Liver (tissue), 9 donors: ENCODE results near the gene CCNY. TPM values are rescaled to one million over a fixed set of nuclear protein-coding genes. Genes with fewer than 3 reads are reported as not detected.

ENCODE experiments used
- DNase-seq: peaks from one replicate; pipeline ENCODE4 v3.0.0-alpha.2; 2017; ENCODE audit warnings: low spot score
- H3K27ac ChIP-seq, 2 donors: one replicate each; pipeline ENCODE4 v1.7.0; 2013; ENCODE audit warnings: inconsistent platforms in 2 of 2, low read length in 2 of 2, control low read depth in 1 of 2, low read depth in 1 of 2, mild to moderate bottlenecking in 1 of 2
- H3K27me3 ChIP-seq, 4 donors: one replicate each; pipeline versions ENCODE4 v1.6.1 to v1.7.0; 2013; ENCODE audit warnings: low read length in 3 of 4, inconsistent platforms in 1 of 4, mild to moderate bottlenecking in 1 of 4, moderate library complexity in 1 of 4; ENCODE audit not compliant: control insufficient read depth in 4 of 4, insufficient read depth in 4 of 4
- H3K36me3 ChIP-seq, 4 donors: one replicate each; pipeline versions ENCODE4 v1.6.1 to v1.7.0; 2013; ENCODE audit warnings: low read length in 3 of 4, mild to moderate bottlenecking in 3 of 4, low read depth in 1 of 4, moderate library complexity in 1 of 4; ENCODE audit not compliant: control insufficient read depth in 4 of 4, insufficient read depth in 3 of 4
- H3K4me1 ChIP-seq, 4 donors: one replicate each; pipeline versions ENCODE4 v1.6.1 to v1.7.0; 2013; ENCODE audit warnings: low read length in 3 of 4, mild to moderate bottlenecking in 3 of 4, moderate library complexity in 1 of 4; ENCODE audit not compliant: control insufficient read depth in 4 of 4, insufficient read depth in 4 of 4
- H3K4me3 ChIP-seq, 3 donors: one replicate each; pipeline versions ENCODE4 v1.6.1 to v1.7.0; 2013; ENCODE audit warnings: low read length in 3 of 3, control low read depth in 1 of 3, low read depth in 1 of 3, mild to moderate bottlenecking in 1 of 3
- H3K9ac ChIP-seq, 2 donors: one replicate each; pipeline ENCODE4 v1.7.0; 2013; ENCODE audit warnings: low read length in 2 of 2, mild to moderate bottlenecking in 2 of 2, moderate library complexity in 2 of 2, control low read depth in 1 of 2, low read depth in 1 of 2
- H3K9me3 ChIP-seq, 4 donors: one replicate each; pipeline versions ENCODE4 v1.6.1 to v1.7.0; 2013; ENCODE audit warnings: low read length in 3 of 4; ENCODE audit not compliant: control insufficient read depth in 4 of 4
- CTCF ChIP-seq: fragments of 150-350 bp; IDR thresholded peaks from 2 replicates; pipeline ENCODE4 v1.5.1; 2017; ENCODE audit warnings: improper control_type of control experiment, low read depth, low read length; ENCODE audit not compliant: missing input control
- EGR1 ChIP-seq, 2 donors: IDR thresholded peaks; 2 replicates each; pipeline ENCODE4 v1.6.1; 2016 to 2018; ENCODE audit warnings: antibody characterized with exemption in 2 of 2, low read depth in 2 of 2
- FOXA1 ChIP-seq: IDR thresholded peaks from 2 replicates; pipeline ENCODE4 v1.6.1; 2016; ENCODE audit warnings: antibody characterized with exemption
- FOXA2 ChIP-seq: IDR thresholded peaks from 2 replicates; pipeline ENCODE4 v1.6.1; 2016; ENCODE audit warnings: antibody characterized with exemption
- GABPA ChIP-seq, 2 donors: IDR thresholded peaks in 1 of 2; conservative IDR thresholded peaks in 1 of 2; 2 replicates each; pipeline ENCODE4 v1.6.1; 2016; ENCODE audit warnings: antibody characterized with exemption in 2 of 2, mild to moderate bottlenecking in 1 of 2, moderate library complexity in 1 of 2
- HNF4A ChIP-seq, 2 donors: conservative IDR thresholded peaks; 2 replicates each; pipeline ENCODE4 v1.6.1; 2016; ENCODE audit warnings: antibody characterized with exemption in 2 of 2, mild to moderate bottlenecking in 2 of 2
- JUND ChIP-seq, 2 donors: IDR thresholded peaks; 2 replicates each; pipeline ENCODE4 v1.6.1; 2016; ENCODE audit warnings: antibody characterized with exemption in 2 of 2
- NR2F2 ChIP-seq: IDR thresholded peaks from 2 replicates; pipeline ENCODE4 v1.6.1; 2016; ENCODE audit warnings: antibody characterized with exemption
- RAD21 ChIP-seq, 2 donors: IDR thresholded peaks; 2 replicates each; pipeline ENCODE4 v1.6.1; 2016; ENCODE audit warnings: antibody characterized with exemption in 2 of 2, mild to moderate bottlenecking in 2 of 2
- REST ChIP-seq: IDR thresholded peaks from 2 replicates; pipeline ENCODE4 v1.6.1; 2016; ENCODE audit warnings: antibody characterized with exemption, mild to moderate bottlenecking
- SP1 ChIP-seq: IDR thresholded peaks from 2 replicates; pipeline ENCODE4 v1.6.1; 2018; ENCODE audit warnings: antibody characterized with exemption, mild to moderate bottlenecking
- YY1 ChIP-seq: IDR thresholded peaks from 2 replicates; pipeline ENCODE4 v1.6.1; 2016; ENCODE audit warnings: antibody characterized with exemption, mild to moderate bottlenecking
- ZBTB33 ChIP-seq: IDR thresholded peaks from 2 replicates; pipeline ENCODE4 v1.6.1; 2016; ENCODE audit warnings: antibody characterized with exemption
- WGBS: extraction: QIAGEN DNeasy Blood & Tissue Kit; methylation state at CpG from one replicate; pipeline ENCODE4 v1.1.7; 2013; 5-methylcytosine and 5-hydroxymethylcytosine counted together
- polyA plus RNA-seq, 2 donors: library from polyadenylated mRNA; stranded (reverse) in 1 of 2; unstranded in 1 of 2; fragments of 200-250 nt in 1 of 2; fragments of >200 nt in 1 of 2; fragmentation: Nextera tagmentation in 1 of 2; extraction: Ambion mirVana in 1 of 2; gene quantifications; one replicate each; pipeline versions ENCODE4 v1.2.1 to v1.2.3, GENCODE V29; 2013 to 2015
- total RNA-seq, 2 donors: library from RNA; depleted of rRNA; stranded (reverse); fragments of >200 nt; gene quantifications; one replicate each; pipeline ENCODE4 v1.2.3, GENCODE V29; 2014
- donor health status: healthy.
- donor health status: healthy.
- donor health status: healthy.
- donor health status: healthy.
- donor health status: healthy.

The CCNY gene
- total and polyA plus RNA-seq, 4 donors, result 17.6 to 38.4 (median 21.8) TPM

- Histone ChIP-seq H3K9ac (no peak overlapping the region), H3K4me1 (peaks cover 2 to 14% (median 10%) of the 10 kb centered on the region in 4 donors), H3K9me3 (no peaks in the 10 kb centered on the region), H3K36me3 (peaks cover 0 to 2% (median under 1%) of the 10 kb centered on the region in 4 donors), H3K27ac (no peak overlapping the region), H3K4me3 (no peak overlapping the region), H3K27me3 (no peaks in the 10 kb centered on the region)
- TF ChIP-seq CTCF (no peak), YY1 (no peak), HNF4A (conservative IDR thresholded peaks at IDR 0.05) (no peak), REST (no peak)
- WGBS, result 94% methylated on average over 3 of the region's 3 CpGs
- no peak for DNase-seq
Measured at GRCh38 chr10:35497909-35498308, 161.6 kb downstream of the CCNY start.

- no peak for DNase-seq
- TF ChIP-seq EGR1 (IDR thresholded peaks at IDR 0.05; ENCODE audit: low read depth in 2 of 2) (no peak), JUND (IDR thresholded peaks at IDR 0.05) (no peak)
- WGBS, result 96% methylated on average over 5 of the region's 5 CpGs
- peaks cover 2 to 14% (median 10%) of the 10 kb centered on the region in 4 donors for H3K4me1 ChIP-seq
- no peak overlapping the region for H3K4me3 ChIP-seq
- no peak overlapping the region for H3K9ac ChIP-seq
- no peaks in the 10 kb centered on the region for H3K27me3 ChIP-seq
- H3K9me3 ChIP-seq, result no peaks in the 10 kb centered on the region
- H3K36me3 ChIP-seq, result peaks cover 0 to 2% (median under 1%) of the 10 kb centered on the region in 4 donors
- H3K27ac ChIP-seq, result no peak overlapping the region
Measured at GRCh38 chr10:35498693-35499092, 162.4 kb downstream of the CCNY start.

- no peak for DNase-seq
- 98% methylated on average over 2 of the region's 2 CpGs for WGBS
Measured at GRCh38 chr10:35501923-35502322, 165.6 kb downstream of the CCNY start.

GRCh38 chr10:35502692-35503091 lies 166.4 kb downstream of the CCNY start:
- Histone ChIP-seq H3K9ac (no peak overlapping the region), H3K9me3 (no peaks in the 10 kb centered on the region), H3K27me3 (no peaks in the 10 kb centered on the region), H3K36me3 (peaks cover 0 to 2% (median under 1%) of the 10 kb centered on the region in 4 donors), H3K4me3 (no peak overlapping the region), H3K4me1 (peaks cover 2 to 9% (median 4%) of the 10 kb centered on the region in 4 donors), H3K27ac (no peak overlapping the region)
- DNase-seq, result no peak
- WGBS, result 95% methylated on average over 4 of the region's 4 CpGs
- no peak for TF ChIP-seq YY1
- no peak for TF ChIP-seq ZBTB33
- no peak for TF ChIP-seq GABPA (IDR thresholded peaks at IDR 0.05 in 1 of 2, conservative IDR thresholded peaks at IDR 0.05 in 1 of 2)
- no peak for TF ChIP-seq CTCF
- TF ChIP-seq EGR1 (IDR thresholded peaks at IDR 0.05; ENCODE audit: low read depth in 2 of 2), result no peak
- TF ChIP-seq NR2F2, result no peak
- TF ChIP-seq RAD21 (IDR thresholded peaks at IDR 0.05), result no peak
- TF ChIP-seq FOXA1, result no peak
- no peak for TF ChIP-seq FOXA2
- no peak for TF ChIP-seq SP1
- no peak for TF ChIP-seq HNF4A (conservative IDR thresholded peaks at IDR 0.05)

More at GRCh38 chr10:35501923-35502322, 165.6 kb downstream of the CCNY start:
- H3K4me1 ChIP-seq, result peaks cover 0 to 9% (median 1%) of the 10 kb centered on the region in 4 donors
- no peak overlapping the region for H3K9ac ChIP-seq
- H3K9me3 ChIP-seq, result no peaks in the 10 kb centered on the region
- peaks cover 0 to 2% (median under 1%) of the 10 kb centered on the region in 4 donors for H3K36me3 ChIP-seq
- no peak overlapping the region for H3K4me3 ChIP-seq
- no peak overlapping the region for H3K27ac ChIP-seq
- no peaks in the 10 kb centered on the region for H3K27me3 ChIP-seq
- TF ChIP-seq HNF4A (conservative IDR thresholded peaks at IDR 0.05) (no peak), SP1 (no peak)
